ENCODE results near the gene RNF214.

GRCh38 chr11:117219001-117219400 lies 13.5 kb upstream of the RNF214 start:
- no peak for TF ChIP-seq BHLHE40 (IDR thresholded peaks at IDR 0.05; ENCODE audit: borderline replicate concordance in 1 of 2, low read depth in 2 of 2, low read length in 1 of 2)
- TF ChIP-seq CTCF (IDR thresholded peaks at IDR 0.05 in 2 of 3, conservative IDR thresholded peaks at IDR 0.05 in 1 of 3; ENCODE audit: control insufficient read depth in 2 of 3, extremely low read depth in 1 of 3, insufficient read depth in 1 of 3, low read depth in 3 of 3, low read length in 3 of 3) = no peak
- TF ChIP-seq CBFB (IDR thresholded peaks at IDR 0.05; ENCODE audit: low read depth) = no peak
- no peak for TF ChIP-seq E4F1 (IDR thresholded peaks at IDR 0.05; ENCODE audit: borderline replicate concordance, partially characterized antibody)
- no peak for TF ChIP-seq JUNB (IDR thresholded peaks at IDR 0.05)
- no peak for TF ChIP-seq YY1 (IDR thresholded peaks at IDR 0.05; ENCODE audit: low read depth, low read length)
- TF ChIP-seq KDM1A (IDR thresholded peaks at IDR 0.05; ENCODE audit: borderline replicate concordance) = no peak
